Limb (tissue), 2 donors: ENCODE results near the gene ALK.

Experiments
- DNase-seq, 2 donors: peaks; one replicate each; pipeline ENCODE4 v3.0.0-alpha.2; 2016; ENCODE audit errors: extremely low spot score in 2 of 2

The ALK gene

GRCh38 chr2:29227935-29228675 lies 693.3 kb downstream of the ALK start:
- no peak for DNase-seq

- DNase-seq, result no peak
Observed at GRCh38 chr2:29226808-29227207, 694.6 kb downstream of the ALK start.

DNA sequence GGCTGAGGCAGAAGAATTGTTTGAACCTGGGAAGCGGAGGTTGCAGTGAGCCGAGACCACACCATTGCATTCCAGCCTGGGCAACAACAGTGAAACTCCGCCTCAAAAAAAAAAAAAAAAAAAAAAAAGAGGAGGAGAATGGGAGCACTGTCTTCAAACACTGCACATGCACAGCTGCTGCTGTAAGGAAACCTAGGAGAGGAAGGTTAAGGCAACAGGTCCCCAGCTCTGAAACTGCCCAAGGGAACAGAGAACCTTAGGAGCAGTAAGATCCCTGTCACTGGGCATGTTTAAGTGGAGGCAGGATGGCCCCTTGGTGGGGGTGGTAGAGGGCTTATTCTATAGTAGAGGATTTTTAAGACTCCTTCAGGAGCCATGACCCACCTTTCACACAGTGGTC lies 695.0 kb downstream of the ALK start:
- no peak for DNase-seq

DNA sequence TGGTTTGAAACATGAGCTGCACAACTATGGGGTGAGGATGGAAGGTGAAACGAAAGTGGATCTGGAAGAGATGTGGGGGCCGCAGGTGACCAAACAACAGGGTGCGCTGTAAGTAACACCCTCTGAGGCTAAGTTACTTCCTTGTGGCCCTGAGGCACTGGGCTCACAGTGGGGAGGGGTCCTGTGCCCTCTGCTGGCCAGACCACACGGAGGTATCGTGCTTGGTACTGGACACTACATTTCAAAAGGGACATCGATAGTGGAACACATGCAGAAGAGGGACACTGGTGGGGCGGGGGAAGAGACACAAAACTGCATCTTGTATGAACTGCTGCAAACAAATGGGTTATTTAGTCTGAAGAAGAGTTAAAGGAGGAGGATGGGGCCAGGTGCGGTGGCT lies 695.6 kb downstream of the ALK start:
- no peak for DNase-seq

- DNase-seq, result no peak
Observed at GRCh38 chr2:29224693-29225551, 696.5 kb downstream of the ALK start.

DNA sequence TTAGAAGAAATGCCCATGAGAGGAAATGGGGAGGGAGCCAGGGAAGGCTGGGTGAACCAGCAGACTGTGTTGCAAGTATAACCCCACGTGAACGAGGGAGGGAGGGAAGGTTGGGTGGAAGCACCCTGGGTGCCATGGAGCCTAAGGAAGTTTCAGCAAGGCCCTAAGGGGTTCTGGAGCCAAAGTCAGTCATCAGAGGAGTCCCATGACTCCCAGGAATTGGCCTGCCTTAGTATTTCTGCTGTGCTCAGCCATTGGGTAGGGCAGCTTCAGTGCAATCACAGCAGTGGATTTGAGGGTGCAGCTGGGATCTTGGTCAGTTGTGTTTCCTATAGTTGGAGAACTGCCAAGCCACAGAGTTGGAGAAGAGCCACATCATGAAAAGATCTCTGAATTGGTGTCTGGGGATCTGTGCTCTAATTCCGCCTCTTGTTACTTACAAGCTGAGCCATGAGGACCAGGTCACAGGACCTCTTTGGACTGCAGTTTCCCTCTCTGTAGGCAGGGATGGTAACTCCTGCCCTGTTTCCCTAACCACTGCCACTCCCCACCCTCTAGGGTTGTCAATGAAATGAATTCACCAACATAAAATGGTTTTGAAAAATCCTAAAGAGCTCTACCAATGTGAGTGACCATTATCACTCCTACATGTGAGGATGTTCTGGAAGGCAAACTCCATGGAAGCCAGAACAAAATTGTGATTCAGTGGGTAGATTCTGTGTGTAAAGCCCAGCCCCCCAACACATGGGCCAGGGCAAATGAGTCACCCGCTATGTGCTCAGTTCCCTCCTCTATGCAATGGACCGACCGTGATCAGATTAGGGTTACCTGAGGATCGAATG lies 697.3 kb downstream of the ALK start:
- DNase-seq, result peak in 1 of 2 donors; percentile 10

DNA sequence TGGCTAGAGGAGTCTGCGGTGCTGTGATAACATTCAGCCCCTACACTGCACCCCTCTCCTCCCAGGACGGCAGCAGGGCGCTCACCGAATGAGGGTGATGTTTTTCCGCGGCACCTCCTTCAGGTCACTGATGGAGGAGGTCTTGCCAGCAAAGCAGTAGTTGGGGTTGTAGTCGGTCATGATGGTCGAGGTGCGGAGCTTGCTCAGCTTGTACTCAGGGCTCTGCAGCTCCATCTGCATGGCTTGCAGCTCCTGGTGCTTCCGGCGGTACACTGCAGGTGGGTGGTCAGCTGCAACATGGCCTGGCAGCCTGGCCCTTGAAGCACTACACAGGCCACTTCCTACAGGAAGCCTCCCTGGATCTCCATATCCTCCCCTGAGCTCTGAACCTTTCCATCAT lies 698.1 kb downstream of the ALK start:
- DNase-seq, result no peak

DNA sequence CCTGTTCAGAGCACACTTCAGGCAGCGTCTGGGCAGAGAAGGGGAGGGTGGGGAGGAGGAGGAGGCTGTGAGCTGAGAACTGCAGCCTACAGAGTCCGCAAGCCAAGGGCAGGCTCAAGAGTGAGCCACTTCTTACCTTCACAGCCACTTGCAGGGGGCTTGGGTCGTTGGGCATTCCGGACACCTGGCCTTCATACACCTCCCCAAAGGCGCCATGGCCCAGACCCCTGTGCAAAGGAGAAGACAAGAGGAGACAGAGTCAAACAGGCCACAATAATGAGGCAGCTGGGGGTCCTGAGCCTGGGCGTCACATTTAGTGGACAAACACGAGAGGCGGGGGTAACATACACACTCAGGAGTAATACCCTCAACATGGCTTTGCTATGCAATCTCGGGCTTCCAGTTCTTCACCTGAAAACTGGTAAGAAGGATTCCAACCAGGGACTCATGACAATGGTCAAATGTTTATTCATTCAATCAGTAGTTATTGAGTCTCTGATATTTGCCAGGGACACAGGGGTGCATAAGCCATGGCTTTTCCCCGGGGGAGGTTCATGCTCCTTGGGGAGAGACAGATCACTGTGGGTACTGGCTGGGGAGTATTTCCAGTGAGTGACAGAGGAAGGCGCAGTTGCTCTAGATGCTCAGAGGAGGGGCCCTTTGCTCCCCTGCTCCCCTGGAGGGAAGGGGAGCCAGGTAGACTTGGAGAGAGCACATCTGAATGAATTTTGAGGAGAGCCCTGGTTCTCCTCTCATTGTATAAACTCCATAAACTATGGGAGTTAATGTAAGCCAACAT lies 698.8 kb downstream of the ALK start:
- no peak for DNase-seq

- DNase-seq, result no peak
Observed at GRCh38 chr2:29220506-29221270, 700.7 kb downstream of the ALK start.

DNA sequence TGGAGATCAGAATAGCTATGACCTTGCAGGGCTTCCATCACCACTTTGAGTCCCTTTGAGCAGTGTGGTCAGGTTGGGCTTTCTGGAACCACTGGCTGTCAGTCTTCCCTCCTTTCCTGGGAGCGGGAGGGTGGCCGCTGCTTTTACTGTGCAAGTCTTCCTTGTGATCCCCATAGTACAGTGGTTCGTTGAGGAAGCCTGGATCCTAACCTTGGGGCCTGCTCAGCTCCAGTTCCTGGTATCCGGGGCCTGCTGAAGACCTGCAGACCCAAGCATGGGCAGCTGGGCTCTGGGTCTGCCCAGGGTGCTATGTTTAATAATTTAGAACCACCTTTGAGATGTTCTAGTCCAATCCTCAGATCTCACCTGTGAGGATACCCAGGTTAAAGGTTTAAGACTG lies 702.0 kb downstream of the ALK start:
- peak in 1 of 2 donors; percentile 3 for DNase-seq

- DNase-seq, result peak in 1 of 2 donors; percentile 4
Observed at GRCh38 chr2:29218550-29219125, 702.7 kb downstream of the ALK start.

- DNase-seq, result peak in 1 of 2 donors; percentile 6
Observed at GRCh38 chr2:29218071-29218470, 703.3 kb downstream of the ALK start.

GRCh38 chr2:29216609-29216909 lies 704.8 kb downstream of the ALK start:
- no peak for DNase-seq

- DNase-seq, result no peak
Observed at GRCh38 chr2:29215739-29216608, 705.4 kb downstream of the ALK start.

GRCh38 chr2:29215073-29215472 lies 706.3 kb downstream of the ALK start:
- no peak for DNase-seq

GRCh38 chr2:29213888-29214291 lies 707.5 kb downstream of the ALK start:
- DNase-seq, result no peak

DNA sequence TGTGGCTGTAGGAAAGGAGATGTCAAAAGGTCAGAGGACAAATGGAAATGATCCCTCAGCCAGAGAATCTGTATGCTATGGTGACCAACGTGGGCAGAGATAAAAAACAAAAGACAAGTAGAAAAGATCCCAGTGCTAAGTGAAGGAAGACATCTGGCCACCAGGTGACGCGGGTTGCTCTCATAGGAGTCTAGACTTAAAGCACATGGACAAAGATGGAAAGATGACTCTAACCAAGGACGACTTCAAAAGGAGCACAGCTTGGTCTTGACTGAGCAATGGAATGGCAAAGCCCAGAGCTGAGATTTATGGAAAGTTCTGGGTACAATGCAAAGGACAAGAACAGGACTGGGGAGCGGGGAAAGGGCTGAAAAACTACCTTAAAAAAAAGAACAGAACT lies 709.4 kb downstream of the ALK start:
- no peak for DNase-seq

GRCh38 chr2:29209551-29209950 lies 711.8 kb downstream of the ALK start:
- no peak for DNase-seq
